HG03103 (cell line): ENCODE results near the gene LHB.
"Not testable (repeated sequence)": the region's sequence is repeated elsewhere in the genome, so short reads cannot be mapped to it uniquely, and the experiment has no call there.

ENCODE experiments used
- ATAC-seq: cut with Tn5 transposase; IDR thresholded peaks from one replicate; pipeline ENCODE4 v1.9.1; 2021; ENCODE audit warnings: low read depth; ENCODE audit not compliant: unreplicated experiment

Gene LHB

DNA sequence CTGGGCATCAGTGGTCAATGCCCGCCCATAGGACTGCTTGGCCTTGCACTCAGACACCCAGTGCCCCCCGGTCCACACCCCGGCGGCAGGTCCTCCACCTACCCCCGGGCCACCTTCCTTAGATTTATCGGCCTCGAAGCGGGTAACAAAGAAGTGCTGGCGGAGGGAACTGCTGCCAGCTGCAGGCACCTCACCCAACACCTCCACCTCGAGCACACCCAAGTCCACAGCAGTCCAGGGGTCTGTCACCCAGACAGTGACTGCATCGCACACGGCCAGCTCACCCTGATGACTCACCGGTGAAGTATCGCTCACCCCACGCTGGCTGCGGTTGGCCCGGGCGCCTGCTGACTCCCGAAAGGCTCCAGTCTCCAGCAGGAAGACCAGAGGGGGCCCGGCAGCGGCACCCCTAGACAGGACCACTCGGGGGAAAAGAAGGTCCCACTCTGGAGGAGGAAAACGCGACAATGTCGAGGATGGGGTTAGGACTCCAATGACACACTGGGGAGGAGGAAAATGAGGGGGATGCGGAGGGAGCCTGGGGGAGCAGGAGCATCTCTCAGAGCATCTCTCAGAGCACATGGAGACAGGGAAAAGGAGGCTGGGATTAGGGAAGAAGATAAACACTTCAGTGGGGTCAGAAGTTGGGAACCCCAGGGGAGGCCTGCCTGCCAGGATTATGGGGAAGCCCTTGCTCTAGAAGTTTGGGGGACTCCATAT lies 21.8 kb upstream of the LHB start:
- ATAC-seq = not testable (repeated sequence)

DNA sequence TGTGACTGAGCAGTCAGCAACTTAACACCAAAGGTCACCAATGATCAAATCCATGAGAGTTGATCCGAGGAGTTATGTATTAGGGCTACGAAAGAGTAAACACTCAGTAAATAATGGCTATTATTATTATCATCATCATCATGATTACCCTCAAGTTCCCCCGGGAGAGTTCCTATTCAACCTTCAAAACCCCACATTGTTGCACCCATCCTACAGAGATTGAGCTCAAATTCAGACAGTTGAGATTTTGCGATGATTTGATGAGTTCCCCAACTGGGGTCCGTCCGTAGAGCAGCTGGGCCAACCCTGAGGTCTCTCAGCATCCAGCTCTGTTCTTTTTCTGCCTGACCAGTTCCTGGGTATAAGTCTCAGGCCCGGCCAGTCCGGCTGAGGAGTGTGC lies 21.2 kb upstream of the LHB start:
- not testable (repeated sequence) for ATAC-seq

DNA sequence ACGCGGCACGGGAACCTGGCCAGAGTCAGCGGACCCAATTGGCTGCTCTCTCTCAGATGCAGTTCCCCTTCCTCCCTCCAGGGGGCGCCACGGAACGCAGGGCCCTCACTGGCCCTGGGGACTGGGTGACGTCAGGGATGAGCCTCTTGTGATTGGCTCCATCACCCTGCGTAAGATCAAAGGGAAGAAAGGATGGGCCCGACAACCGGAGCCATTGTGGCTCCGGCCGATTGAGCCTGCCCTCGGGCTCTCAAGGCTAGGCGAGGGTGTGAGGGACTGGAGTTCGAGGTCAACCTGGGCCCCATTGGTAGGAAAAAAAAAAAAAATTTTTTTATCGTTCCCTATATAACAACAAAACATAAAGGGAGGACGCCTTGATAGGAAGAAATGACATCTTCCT lies 19.9 kb upstream of the LHB start, which contains the start of gene CGB1:
Gene CGB1, minus strand, starts transcription at position 81 of the 400 bp plus-strand sequence. CDS start 184 bp downstream, outside the sequence.
- not testable (repeated sequence) for ATAC-seq

DNA sequence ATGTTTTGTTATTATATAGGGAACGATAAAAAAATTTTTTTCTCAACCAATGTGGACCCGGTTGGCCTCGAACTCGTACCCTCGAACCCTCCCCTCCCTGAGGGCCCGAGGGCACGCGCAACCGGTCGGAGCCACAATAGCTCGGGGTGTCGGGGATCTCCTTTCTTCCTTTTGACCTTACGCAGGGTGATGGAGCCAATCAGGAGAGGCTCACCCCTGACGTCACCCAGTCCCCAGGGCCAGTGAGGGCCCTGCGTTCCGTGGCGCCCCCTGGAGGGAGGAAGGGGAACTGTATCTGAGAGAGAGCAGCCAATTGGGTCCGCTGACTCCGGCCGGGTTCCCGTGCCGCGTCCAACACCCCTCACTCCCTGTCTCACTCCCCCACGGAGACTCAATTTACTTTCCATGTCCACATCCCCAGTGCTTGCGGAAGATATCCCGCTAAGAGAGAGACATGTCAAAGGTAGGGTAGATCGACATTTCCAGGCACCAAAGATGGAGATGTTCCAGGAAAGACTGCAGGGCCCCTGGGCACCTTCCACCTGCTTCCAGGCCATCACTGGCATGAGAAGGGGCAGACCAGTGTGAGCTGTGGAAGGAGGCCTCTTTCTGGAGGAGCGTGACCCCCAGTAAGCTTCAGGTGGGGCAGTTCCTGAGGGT lies 14.9 kb upstream of the LHB start, which contains the start of gene CGB2:
Gene CGB2, plus strand, starts transcription at position 249 of the 660 bp plus-strand sequence. Its CDS starts 206 bp downstream, at position 455.
- ATAC-seq = not testable (repeated sequence)

DNA sequence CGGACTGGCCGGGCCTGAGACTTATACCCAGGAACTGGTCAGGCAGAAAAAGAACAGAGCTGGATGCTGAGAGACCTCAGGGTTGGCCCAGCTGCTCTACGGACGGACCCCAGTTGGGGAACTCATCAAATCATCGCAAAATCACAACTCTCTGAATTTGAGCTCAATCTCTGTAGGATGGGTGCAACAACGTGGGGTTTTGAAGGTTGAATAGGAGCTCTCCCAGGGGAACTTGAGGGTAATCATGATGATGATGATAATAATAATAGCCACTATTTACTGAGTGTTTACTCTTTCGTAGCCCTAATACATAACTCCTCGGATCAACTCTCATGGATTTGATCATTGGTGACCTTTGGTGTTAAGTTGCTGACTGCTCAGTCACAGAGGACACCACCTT lies 13.4 kb upstream of the LHB start:
- ATAC-seq = not testable (repeated sequence)

DNA sequence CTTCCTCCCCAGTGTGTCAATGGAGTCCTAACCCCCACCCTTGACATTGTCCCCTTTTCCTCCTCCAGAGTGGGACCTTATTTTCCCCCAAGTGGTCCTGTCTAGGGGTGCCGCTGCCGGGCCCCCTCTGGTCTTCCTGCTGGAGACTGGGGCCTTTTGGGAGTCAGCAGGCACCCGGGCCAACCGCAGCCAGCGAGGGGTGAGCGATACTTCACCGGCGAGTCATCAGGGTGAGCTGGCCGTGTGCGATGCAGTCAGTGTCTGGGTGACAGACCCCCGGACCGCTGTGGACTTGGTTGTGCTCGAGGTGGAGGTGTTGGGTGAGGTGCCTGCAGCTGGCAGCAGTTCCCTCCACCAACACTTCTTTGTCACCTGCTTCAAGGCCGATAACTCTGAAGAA lies 12.9 kb upstream of the LHB start:
- ATAC-seq = not testable (repeated sequence)

DNA sequence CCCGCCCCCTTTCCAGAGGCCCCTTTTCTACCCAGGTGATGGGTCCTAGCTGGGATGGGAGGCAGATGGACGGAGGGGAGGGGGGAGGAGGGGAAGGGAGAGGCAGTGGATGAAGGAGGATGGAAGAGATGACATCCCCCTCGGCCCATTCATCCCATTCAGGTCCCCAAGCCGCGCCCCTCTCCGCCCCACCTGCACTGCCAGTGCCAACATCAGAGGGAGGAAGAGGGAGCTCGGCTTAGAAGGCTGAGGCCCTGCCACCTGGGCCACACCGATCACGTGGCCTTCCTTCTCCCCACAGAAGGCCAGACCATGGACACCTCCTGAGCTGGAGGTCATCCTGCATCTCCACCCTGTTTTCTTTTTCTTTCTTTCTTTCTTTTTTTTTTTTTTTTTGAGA lies 11.8 kb upstream of the LHB start:
- ATAC-seq = not testable (repeated sequence)

DNA sequence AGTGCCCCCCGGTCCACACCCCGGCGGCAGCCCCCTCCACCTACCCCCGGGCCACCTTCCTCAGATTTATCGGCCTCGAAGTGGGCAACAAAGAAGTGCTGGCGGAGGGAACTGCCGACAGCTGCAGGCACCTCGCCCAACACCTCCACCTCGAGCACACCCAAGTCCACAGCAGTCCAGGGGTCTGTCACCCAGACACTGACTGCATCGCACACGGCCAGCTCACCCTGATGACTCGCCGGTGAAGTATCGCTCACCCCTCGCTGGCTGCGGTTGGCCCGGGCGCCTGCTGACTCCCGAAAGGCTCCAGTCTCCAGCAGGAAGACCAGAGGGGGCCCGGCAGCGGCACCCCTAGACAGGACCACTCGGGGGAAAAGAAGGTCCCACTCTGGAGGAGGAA lies 8.7 kb upstream of the LHB start:
- ATAC-seq = not testable (repeated sequence)

DNA sequence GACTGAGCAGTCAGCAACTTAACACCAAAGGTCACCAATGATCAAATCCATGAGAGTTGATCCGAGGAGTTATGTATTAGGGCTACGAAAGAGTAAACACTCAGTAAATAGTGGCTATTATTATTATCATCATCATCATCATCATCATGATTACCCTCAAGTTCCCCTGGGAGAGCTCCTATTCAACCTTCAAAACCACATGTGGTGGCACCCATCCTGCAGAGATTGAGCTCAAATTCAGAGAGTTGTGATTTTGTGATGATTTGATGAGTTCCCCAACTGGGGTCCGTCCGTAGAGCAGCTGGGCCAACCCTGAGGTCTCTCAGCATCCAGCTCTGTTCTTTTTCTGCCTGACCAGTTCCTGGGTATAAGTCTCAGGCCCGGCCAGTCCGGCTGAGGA lies 8.2 kb upstream of the LHB start:
- ATAC-seq = not testable (repeated sequence)

DNA sequence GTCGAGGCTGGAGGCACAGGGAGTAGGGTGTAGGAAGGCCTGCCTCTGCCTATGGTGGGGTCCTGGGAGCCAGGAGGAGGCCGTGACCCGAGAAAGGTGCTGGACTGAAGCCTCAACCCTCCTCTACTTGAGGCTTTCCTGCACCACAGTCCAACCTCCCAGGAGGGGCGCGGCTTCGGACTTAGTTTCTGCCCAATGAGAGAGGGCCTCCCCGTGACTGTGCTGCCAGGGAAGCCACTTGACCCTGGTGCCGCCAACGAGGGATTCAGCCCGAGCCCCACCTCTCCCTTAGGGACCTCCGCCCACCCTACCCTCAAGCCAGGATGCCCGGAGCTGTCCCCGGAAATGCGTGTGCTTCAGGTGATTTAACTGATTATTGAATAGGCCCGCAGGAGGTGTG lies 7.3 kb upstream of the LHB start, which contains the start of gene CGB3:
Gene CGB3, minus strand, starts transcription at position 101 of the 400 bp plus-strand sequence. CDS start 362 bp downstream, outside the sequence.
- not testable (repeated sequence) for ATAC-seq

DNA sequence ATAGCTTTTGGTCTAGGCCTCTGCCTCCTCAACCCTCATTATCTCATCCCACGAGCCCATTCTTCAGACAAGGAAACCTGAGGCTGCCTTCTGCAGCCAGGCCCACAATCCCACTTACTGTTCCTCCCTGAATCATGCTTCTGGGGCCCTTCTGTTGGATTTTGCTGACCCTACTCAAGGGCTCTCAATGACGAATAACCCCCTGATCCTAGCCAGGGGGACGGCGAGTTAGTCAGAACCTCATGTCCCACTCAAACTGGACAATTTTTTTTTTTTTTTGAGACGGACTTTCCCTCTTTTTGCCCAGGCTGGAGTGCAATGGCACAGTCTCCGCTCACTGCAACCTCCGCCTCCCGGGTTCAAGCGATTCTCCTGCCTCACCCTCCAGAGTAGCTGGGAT lies 5.2 kb upstream of the LHB start:
- no peak for ATAC-seq

DNA sequence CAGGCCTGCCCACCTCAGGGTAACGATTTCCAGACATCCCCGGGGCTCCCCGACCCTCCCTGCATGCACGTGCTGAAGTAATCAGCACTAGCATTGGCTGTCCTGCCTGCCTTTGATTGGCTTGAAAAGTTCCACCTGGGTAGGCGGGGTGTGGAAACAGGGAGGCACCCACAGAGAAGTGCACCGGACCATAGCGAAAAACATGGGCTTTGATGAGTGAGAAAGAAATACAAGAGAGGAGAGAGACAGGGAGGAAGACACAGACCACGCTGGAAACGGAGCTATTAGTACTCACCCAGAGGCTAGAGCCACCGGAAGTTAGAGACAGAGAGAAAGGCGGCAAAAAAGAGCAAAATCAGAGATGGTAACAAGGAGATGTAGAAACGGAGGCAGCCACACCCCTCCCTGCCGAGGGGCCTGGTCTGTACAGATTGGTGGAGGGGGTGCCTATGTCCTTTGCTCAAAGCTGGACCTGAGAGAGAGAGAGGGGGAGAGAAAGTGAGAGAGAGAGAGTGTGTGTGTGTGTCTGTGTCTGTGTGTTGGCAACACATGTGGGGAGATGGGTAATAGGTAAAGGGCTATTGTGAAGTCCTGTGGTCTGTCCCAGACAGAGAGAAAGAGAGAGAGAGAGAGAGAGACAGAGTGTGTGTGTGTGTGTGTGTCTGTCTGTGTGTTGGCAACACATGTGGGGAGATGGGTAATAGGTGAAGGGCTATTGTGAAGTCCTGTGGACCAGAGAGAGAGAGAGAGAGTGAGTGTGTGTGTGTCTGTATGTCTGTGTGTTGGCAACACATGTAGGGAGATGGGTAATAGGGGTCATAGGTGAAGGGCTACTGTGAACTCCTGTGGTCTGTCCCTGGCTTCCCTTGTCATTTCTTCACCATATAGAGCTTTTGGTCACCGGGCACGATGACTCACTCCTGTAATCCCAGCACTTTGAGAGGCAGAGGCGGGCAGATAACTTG lies 4.3 kb upstream of the LHB start:
- no peak for ATAC-seq

DNA sequence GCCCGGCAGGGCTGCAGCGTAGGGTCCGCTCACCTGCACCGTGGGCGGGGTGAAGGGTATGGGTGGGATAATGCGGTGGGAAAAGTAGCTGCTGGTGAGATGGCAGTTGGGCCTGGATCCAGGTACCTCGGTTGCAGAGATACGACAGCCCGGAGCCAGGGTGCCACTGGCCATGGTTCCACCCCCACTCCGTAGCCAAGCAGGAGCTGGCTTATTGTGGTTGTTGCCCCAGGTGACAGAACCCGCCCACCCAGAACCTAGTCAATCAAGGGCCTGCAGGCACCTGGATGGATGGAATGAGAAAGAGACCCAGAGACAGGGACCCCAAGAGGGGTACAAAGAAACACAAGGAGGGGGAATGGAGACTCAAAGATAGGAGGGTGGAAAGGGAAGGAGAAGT lies 3.5 kb upstream of the LHB start:
- ATAC-seq = no peak

DNA sequence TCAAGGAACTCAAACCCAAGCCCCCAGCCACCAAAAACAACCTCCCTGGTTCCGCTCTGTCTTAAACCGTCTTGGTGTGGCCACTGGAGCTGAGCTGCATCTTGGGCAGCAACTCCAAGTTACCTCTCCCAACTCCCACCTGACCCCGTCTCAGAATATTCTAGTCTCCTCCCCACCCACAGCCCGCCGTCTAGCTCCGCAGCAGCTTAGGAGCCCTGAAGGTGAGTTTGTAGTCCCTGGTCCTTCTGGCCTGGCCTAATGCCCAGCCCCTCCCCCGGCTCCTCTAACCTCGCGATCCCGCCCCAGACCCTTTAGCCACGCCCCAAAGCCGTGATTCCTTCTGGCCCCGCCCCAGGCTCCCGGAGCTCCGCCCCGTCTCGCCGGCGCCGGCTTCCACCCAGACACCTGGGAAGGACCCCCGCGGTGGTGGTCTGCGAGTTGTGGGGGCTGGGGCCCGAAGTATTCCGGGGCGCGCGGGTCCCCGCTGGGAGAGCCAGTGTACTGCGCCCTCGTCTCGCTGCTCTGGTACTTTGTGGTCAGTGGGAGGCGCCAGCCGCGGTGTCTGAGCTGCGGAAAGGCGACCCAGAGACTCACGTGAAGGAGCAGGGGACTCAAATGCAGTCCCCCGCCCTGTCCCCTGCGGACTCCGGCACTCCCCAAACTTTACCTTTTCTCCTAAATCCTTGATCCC lies 2.5 kb upstream of the LHB start:
- no peak for ATAC-seq

DNA sequence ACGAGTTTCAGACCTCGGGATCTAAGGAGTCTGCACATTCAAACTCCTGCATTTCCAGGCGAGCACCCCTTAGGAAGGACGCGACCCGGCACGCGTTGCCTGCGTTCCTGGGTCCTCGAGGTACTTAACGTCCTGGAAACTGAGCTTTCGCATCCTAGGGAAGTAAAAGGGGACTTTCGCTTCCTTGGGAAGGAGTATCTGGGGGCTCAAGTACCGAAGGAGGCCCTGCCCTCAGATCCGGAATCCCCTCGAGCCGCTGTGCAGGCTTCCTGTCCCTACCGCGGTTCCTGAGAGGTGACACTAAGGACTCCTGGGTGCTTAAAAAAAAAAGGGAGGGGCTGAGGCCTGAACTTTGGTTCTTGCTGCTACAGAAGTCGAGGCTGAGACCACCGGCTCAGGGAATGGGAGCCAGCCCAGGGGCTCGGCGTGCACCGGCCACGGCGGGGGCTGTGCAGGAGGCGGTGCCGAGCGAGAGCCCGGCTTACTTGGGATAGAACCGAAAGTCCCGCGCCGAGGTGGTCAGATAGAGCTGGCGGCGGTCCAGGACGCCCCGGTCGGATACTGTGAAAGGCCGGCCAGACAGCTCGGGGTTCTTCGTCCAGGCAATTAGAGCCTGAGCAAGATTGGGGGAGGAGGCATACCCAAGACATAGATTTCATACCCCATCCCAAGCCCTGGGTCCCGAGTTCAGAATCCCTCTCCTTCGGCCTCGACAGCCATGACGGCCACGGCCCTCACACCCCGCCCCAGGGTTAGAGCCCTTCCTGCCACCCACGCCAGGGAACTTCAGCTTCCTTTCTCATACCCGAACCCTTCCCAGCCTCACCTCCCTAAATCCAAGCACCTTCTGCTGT lies 1.7 kb upstream of the LHB start:
- not testable (repeated sequence) for ATAC-seq

DNA sequence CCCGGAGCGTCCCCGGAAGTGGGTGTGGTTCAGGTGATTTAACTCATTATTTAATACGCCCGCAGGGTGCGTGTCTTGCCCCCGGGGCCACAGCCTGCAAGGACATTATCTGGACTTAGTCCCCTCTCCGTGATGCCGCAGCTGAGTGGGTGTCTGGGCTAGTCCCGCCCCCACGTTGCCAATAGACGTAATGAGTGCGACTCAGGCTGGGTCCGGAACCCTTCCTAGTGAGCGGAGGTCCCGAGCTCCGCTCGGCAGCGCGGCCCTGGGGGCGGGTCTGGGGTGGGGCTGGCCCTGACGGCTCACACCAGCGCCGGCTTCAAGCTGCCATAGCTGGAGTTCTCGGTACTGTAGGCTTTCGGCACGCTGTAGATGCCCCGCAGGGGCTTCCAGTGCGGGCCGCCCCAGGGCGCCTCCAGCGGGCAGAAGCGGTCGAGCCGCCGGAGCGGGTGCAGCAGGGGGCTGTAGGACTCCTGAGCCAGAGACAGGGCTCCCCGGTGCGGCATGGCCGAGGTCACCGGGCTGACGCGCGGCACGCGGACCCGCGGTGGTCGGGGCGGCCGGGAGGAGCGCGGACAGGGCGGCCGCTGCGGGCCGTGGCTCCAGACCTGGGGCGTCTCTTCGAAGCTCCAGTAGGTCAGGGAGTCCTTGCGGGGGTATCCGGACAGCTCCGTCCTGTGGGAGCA lies 918 bp upstream of the LHB start:
- no peak for ATAC-seq

DNA sequence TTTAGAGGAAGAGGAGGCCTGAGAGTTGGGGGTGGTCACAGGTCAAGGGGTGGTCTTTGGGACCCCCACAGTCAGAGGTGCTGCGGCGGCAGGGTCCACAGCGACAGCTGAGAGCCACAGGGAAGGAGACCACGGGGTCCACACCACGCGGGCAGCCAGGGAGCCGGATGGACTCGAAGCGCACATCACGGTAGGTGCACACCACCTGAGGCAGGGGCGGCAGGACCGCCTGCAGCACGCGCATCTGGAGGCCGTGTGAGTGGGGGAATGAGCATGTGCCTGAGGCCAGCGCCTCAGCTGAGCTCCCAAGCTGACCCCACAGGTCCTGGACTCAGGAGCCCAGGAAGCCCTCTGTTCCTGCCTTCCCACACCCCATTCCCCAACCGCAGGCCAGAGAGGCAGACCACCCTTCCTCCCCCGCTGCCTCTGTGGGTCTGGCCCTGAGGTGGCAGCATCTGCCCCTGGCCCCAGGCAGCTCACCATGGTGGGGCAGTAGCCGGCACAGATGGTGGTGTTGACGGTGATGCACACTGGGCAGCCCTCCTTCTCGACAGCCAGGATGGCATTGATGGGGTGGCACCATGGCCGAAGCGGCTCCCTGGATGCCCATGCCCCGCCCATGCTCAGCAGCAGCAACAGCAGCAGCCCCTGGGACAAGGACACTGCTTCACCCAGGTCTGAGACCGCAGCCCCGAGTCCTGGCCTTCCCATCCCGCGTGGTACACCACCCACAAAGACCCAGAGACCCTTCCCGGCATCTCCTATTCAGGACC lies 638 bp downstream of the LHB start:
- ATAC-seq = no peak

DNA sequence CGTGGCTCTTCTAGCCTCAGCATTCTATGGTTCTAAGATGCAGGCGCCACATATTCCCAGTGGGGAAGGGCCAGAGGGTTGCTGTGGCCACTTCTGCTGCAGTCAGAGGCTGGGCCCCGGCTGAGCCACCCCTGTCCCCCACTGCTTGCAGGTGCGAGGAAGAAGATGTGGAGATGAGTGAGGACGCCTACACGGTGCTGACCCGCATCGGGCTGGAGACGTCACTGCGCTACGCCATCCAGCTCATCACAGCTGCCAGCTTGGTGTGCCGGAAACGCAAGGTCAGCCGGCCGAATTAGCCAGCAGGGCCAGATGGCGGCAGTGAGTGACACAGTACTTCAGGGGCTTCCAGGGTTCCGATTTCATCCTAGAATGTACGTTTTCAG lies 2.0 kb downstream of the LHB start:
- ATAC-seq = no peak
